ENCODE data around the gene VWF. TPM values are rescaled to one million over a fixed set of nuclear protein-coding genes. Genes with fewer than 3 reads are reported as not detected.

VWF gene
- polyA plus RNA-seq, 5 donors, result 100 to 155 (median 105) TPM

DNA sequence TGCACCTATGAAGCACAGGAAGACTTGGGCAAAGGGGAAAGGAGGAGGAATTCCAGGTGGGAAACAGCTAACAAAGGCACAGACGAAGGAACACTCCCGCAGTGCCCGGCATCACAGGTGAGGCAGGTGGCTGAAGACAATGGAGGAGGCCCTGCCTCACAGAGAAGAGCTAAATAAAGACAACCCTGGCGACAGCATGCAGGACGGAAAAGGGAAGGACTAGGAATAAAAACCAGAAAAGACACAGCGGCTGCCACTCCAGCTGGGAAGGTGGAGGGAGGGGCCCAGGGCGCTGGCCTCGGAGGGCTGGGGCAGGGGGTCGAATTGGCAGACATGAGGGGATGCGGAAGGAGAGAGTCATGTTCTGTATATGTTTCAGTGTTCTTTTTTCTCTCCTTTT is 136.4 kb downstream of the VWF start:
- no peak for DNase-seq

DNA sequence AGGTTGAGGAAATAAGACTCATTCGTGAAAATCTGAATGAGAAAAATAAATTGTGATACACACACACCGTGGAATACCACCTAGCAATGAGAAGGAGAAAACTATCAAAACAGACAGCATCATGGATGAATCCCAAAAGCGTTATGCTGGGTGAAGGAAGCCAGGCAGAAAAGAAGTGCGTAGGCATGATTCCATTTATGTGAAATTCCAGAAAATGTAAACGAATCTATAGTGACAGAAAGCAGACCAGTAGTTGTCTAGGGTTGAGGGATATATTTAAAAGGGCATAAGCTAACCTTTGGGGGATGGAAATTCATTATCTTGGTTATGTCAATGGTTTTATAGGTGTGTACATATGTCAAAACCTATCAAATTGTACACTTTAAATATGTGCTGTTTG is 136.9 kb downstream of the VWF start:
- no peak for DNase-seq

DNA sequence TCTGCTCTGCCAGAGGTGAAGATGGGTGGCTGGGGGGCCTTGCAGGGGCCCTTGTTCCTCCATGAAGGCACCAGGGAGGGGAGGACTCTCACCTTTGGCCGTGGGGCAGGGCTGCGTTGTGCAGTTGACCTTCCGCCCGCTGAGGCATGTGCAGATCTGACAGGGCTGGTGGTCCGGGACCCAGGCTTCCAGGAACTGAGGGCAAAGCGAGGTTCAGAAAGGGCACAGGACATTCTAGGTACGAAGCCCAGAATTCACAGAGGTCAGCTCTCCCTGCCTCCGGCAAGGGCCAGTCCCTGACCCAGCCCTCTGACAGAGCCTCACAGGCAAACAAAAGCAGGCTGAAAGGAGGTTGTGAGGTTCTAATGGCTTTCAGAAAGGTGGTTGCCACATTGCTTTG is 139.0 kb downstream of the VWF start:
- no peak for DNase-seq

DNA sequence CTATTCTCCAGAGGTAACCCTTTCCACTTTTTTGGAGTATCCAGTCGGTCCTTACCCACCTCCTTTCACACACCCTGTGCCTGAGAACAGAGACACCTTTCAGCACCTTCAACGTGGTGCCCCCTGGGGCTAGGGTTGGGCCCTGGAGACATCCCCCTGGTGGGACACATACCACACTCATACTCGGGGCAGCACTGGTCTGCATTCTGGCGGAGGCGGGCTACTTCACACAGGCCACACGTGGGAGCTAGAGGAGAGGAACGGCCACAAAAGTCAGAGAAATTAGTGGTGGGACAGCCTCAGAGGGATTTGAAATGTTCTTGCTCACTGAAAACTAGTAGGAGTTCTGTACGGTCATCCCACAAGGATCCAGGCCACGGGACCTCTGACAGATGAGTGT is 139.6 kb downstream of the VWF start:
- no peak for DNase-seq

DNA sequence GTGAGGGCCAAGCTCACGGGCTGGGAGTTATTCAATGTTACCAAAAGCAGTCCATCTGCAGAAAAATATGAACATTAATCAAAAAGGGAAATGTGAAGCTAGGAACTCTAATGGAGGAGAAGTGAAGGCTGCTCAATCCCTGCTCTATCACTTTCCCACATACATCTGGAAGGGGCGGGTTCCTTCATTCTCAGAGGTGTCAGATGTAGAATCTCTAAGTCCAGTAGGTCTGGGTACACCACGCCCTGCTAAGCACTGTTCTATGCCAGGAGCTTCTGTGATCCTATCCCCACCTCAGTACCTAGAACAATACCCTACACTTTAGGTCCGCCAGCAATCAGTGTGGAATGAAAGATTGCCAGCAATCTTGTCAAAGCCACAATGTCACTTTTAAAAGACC is 142.4 kb downstream of the VWF start:
- no peak for DNase-seq

DNA sequence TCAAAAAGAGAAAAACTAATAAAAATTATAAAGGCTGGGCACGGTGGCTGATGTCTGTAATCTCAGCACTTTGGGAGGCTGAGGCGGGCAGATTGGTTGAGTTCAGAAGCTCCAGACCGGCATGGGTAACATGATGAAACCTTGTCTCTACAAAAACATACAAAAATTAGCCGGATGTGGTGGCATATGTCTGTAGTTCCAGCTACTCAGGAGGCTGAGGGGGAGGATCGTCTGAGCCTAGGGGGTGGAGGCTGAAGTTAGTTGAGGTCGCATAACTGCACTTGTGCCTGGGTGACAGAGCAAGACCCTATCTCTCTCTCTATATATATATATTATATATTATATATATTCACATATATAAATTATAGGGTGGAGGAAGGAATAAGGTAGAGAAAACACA is 146.9 kb downstream of the VWF start:
- DNase-seq, result no peak

DNA sequence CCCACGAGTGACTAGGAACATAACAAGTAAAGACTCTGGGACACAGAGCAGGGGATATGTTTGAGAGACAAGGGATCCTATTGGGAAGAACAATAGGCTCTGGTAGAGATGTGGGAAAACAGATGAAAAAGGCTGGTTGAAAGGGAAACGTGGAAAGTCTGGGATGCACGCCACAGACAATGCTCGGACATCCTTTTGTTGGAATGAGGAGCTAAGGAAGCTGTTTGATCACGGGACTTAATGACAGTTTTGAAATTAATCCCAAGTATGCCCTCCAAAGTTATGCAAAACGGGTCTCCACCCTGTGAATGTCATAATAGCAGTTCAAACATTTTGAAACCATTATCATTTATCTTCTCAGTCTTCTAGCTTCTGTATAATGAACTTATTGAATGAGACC is 147.8 kb downstream of the VWF start:
- DNase-seq, result no peak

DNA sequence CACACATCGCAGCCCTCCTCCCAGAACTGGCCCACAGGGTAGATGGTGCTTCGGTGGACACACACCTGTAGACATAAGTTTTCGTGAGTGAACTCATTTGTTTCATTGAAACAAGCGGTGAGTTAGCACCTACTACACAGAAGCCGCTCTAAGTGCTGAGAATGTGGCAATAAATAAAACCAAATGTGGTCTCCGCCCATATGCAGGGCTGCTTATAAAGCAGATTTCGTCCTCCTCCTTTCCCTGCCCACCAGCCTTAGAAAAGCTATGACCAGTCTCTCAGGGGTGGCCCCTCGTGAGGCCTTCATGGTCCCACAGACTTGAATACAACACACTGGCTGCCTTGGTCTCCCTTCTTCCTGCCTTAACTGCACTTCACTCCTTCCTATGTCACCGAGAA is 148.3 kb downstream of the VWF start:
- DNase-seq, result no peak

DNA sequence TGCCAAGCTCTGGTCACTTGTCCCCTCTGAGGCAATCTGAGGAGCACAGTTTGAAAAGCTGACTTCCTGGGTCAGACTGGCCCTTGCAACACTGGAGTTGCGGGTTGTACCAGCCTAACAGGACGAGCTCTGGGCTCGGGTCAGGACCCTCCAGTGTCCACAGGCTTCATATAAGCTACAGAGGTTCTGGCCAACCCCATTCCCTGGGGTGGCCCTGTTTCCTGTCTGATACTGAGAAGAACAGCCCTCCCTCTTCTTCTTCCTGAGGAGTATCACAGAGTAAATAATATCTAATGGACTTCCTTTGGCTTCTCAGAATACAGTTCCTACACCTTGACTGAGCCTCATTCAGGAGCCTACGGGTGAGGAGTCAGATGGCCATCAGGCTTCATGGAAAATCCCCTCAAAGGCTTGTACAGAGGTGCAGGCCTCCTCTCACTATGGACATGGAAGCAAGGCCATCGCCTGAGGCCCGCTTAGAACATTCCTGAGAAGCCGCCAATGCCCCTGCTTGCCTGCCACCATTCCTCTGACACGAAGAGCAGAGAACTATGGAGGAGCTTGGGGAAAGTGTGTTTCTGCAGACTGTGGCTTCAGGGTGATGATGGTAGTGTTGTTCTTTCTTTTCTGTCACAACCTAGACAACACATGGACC is 150.9 kb downstream of the VWF start:
- no peak for DNase-seq

DNA sequence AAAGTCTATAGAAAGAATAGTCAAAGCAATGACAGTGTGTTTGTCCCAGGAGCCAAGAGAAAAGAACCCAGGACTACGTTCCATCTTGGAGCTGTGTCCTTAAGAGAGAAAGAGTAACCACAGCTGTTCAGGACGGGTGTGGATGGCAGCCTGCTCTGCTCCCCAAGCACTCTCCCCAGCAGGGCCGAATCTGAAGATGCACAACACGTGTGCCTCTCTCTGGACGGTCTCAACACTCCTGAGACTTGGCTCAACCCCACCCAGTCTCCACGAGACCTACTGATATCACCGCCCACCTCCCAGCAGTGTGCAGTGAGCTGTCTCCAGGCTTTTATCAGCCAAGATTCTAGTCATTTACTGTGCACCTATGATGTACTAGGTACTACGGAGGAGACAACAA is 152.1 kb downstream of the VWF start:
- no peak for DNase-seq

DNA sequence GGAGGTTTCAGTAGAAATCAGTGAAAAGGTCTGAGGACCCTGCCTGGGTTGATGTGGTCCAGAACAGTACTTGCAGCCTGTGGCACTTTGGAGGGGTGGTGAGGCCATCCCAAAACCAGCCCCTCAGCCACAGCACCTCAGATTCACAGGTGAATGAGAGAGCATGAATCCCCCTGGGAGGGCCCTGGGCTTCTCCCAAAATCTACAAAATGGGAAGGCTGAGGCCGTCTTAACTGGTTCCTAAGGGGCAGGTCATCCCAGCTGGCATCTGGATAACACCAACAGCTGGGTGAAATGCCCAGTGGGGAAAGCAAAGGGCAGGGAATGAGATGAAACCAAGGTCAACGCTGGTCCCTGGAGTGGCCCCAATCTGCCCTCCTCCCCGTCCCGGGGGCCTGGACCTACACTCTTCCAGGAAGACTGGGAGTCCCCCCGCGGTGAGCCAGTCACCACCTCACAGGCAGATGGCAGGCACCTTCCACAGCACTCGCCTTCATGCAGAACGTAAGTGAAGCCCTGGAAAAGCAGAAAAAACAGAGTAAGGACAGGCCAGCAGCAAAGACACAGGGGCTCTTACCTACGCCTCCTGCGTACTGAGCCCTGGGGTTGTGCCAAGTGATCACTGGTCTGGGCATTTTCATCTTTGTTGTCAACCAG is 153.1 kb downstream of the VWF start:
- no peak for DNase-seq

DNA sequence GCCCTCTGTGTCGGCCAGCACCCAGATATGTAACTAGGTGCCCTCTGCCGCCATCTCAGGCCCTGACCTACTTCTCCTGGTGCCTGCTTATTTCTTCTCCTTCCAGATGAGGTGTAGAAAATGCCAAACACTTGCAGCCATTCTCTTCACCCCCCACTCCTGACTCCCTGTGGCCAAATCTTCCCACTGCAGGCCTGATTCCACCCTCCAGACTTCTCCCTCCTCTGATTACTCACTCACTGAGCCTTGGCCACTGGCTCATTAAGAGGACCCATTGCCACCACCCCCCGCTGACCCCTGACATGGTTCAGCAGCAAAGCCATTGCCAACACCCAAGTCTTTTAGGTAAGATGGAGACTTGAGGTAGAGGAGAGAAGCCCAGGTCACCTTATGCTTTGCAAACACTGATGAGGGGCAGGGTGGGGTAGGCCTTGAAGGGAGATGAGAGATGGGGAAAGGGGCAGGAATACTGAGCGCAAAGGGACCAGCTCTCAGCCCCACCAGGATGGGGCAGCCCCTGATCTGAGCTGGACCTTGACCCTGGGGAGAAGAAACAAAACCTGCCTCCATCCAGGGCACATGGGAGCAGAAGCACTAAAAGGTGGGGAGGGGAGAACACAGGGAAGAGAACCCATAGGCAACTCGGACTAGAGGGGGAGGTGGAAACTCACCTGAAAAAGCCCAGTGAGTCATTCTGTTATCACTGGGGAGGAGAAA is 154.3 kb downstream of the VWF start:
- no peak for DNase-seq

DNA sequence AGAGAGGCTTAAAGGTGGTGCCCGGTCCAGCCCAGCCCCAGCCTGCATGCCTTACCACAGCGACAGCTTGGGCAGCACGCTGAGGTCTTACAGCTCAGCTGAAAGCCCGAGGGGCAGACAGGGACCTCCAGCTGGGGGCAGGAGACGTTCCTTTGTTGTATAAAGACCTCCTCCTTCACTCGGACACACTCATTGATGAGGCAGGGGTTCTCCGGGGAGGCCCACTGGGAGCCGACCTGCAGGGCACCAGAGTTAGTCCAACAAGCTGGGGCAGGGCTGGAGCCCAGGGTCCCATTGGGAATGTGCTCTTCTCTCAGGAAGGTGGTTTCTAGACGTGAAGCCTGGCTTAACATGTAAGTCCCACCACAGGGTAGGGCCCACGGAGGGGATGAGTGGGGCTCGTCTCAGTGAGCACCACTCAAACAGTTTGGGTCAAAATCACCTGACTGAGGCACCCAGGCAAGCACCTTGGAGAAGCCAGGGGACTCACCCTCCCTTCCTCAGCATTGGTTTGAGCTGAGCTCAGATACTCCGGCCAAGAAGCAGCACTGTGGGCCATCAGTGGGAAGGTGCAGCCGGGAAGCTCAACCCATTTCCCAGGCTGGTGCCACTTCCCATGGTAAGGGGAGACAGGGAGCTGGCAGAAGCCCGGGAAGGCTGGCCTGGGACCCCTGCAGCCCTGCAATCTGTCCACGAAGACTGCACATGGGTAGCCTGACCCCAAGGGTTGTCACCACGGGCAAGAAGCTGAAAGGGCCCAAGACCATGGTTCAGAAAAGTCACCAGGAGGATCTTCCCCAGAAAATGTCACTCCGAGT is 155.1 kb downstream of the VWF start:
- no peak for DNase-seq

DNA sequence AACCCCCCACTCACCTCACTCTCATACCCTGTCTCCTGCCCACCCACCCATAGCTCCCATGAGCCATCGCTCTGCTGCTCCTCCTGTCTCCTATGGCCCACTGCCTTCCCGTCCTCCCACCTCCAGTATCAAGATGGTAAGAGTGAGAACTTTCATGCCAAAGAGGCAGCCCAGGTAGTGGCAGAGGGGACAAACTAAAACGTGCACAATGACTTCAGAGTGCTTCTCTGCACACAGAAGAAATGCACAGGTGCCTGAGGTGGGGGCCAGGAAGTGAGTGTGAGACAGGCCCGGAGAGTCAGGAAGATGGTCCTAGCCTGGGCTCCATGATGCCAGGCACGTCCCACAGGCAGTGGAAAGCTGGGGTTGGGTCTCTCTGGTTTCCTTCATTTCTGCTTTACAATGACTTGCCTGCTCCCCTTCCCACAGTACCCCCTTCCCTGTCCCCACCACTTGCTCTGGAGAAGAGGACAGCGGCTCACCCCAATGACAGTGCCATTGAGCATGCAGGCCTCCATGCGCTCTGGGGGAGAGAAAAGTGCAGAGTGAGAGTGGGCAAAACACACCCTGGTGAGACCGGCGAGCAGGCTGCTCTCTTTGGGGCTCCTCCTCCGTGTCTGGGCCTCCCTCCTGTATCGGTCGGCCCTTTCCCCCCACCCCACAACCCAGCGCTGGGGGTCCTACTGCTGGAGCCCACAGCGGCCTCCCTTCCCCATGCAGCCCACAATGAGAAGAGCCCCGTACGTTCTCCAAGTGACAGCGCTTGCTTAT is 156.6 kb downstream of the VWF start:
- DNase-seq, result no peak

DNA sequence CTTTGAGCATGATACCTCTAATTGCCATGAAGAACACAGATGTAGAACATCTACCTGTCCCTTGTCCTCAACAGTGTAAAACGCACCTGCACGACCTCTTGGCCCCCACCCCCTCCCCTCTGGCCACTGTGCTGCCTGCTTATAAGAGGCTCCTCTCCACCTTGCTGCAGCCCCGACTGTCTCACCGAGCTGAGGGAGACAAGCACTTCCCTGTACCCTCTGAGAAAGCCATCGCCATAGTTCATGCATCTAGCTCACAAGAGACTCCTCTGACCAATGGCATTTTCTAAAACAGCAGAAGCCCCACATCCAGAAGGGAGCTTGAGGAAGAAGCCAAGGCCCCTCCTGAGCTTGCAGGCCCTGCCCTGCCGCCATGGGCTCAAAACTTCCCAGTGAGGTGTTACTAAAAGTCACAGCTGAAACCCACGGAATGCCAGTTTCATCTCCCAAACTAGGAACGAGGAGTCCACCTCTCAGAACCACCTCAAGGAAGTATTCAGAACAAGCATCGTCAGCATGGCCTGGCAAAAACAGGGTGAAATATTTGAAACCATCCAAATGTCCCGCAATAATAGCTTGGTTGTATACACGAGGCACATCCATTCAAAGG is 157.9 kb downstream of the VWF start:
- no peak for DNase-seq

DNA sequence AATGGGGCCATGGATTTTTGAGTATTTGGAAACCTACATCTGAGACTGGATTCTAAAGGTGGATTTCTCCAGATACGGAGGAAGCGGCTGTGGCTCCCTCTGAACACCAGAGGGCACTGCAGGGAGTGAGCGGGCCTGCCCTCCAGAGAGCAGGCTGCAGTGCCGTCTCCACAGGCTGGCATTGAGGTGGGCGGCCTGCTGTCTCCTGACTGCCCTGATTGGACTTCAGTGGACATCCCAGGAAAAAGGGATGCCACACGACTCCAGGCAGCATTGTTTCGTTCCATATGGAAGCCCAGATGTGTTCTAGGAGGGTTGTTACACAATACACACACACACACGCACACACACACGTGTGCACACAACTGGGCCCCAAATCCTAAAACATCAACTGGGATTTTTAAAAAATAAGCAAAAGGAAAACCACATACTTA is 158.5 kb downstream of the VWF start:
- peak; percentile 14 to 27 for DNase-seq

DNA sequence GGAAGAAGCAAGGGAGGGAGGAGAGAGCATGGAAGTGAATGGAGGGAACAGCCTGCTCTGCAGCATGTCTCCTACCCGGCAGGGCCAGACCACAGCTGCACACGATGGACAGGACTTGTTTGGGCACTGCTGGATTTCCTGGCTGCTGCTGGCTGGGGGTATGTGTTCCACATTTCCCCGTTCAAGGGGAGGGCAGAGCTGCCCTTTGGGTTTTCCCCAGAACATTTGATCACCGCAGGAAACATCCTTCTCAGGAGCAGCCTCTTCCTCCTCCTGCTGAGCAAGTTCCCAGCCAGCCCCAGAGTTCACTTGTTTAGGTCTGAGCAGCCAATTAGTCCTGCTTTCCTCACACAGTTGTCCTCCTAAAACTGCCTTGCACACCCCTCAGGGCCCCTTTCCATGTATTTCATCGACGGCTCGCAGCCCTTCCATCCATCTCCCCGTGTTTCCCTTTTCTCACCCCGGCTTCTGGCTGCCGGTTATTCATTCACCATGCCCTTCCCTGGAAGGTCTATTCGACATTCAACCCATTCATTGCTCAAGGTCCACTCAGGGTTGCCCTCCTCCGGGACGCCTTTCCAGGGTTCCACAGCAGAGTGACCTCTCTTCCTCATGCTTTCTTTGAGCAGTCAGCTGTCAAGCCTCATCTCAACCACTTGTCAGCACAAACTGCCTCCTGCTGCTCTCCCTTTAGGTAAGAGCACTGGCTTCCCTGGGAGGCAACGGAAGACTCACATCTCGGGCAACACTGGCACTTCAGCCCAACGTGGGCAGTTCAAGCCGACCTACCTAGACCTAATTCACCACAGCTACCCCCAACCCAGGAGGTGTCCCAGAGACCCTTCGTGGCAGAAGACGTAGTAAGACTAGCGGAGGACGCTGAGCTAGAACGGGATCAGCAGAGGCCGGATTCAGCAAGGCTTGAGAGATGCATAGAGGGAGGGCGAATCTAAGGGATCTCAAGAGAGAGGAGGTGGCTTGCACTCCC is 159.3 kb downstream of the VWF start:
- DNase-seq, result no peak

DNA sequence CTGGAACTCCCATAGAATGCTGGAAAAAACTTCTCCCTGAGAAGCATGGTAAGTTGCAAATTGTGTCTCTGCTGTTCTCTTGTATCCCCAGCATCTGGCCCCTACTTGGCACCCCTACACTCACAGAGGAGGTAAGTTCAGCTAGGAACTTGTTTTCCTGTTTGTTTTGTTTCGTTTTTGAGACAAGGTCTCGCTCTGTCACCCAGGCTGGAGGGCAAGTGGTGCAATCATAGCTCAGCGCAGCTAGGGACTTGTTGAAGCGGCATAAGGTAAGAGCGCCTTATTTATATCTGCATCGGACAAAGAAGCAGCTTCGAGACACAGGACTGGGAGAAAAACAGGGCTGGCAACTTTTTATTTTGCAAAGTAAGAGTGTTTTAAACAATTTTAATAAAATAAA is 161.0 kb downstream of the VWF start:
- no peak for DNase-seq

DNA sequence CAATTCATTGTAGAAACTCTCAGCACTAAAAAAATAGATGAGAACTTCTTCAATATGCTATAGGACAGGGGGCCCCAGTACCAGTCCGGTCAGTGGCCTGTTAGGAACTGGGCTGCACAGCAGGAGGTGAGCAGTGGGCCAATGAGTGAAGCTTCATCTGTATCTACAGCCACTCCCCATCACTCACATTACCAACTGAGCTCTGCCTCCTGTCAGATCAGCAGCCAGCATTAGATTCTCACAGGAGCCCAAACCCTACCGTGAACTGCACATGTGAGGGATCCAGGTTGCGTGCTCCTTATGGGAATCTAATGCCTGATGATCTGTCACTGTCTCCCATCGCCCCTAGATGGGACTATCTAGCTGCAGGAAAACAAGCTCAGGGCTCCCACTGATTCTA is 163.7 kb downstream of the VWF start:
- no peak for DNase-seq

DNA sequence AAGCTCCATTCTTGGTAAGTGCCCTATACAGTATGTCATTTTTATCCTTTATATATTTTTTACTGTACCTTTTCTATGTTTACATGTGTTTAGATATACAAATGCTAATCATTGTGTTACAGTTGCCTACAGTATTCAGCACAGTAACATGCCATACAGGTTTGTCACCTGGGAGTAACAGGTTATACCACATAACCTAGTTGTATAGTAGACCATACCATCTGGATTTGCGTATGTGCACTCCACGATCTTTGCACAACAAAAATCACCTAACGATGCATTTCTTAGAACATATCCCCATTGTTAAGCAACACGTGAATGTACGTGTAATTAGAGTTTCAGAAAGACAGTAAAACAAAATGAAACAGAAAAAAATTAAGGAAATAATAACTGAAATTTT is 167.5 kb downstream of the VWF start:
- no peak for DNase-seq

Data from right lung (tissue), 5 donors.